Uterus (tissue), 4 donors: Measurements from ENCODE around the gene ARSG. TPM values are rescaled to one million over a fixed set of nuclear protein-coding genes. Genes with fewer than 3 reads are reported as not detected.

Experiments
- DNase-seq, 2 donors: peaks; one replicate each; pipeline ENCODE4 v3.0.0-alpha.2; 2019 to 2020
- H3K27ac ChIP-seq, 2 donors: fragments of 200-600 bp; sonication (generic); 1 replicate in 1 of 2; 2 replicates in 1 of 2; pipeline ENCODE4 v1.5.1; 2016 to 2018
- H3K27me3 ChIP-seq, 2 donors: fragments of 200-600 bp; sonication (generic); one replicate each; pipeline ENCODE4 v1.5.1; 2018 to 2019; ENCODE audit warnings: control low read depth in 1 of 2
- H3K36me3 ChIP-seq, 2 donors: fragments of 200-600 bp; sonication (generic); one replicate each; pipeline ENCODE4 v1.5.1; 2019; ENCODE audit warnings: control low read depth in 1 of 2
- H3K4me1 ChIP-seq, 2 donors: fragments of 200-600 bp; sonication (generic); one replicate each; pipeline ENCODE4 v1.5.1; 2018 to 2019; ENCODE audit warnings: control low read depth in 1 of 2
- H3K4me3 ChIP-seq, 2 donors: fragments of 200-600 bp; sonication (generic); 1 replicate in 1 of 2; 2 replicates in 1 of 2; pipeline ENCODE4 v1.5.1; 2018 to 2019; ENCODE audit warnings: mild to moderate bottlenecking in 1 of 2
- H3K9me3 ChIP-seq, 2 donors: fragments of 200-600 bp; sonication (generic); one replicate each; pipeline ENCODE4 v1.5.1; 2019; ENCODE audit warnings: control low read depth in 1 of 2
- POLR2A ChIP-seq, 2 donors: fragments of 450-650 bp; IDR thresholded peaks; one replicate each; pipeline ENCODE4 v1.6.1; 2016; ENCODE audit warnings: antibody characterized with exemption in 2 of 2, mild to moderate bottlenecking in 1 of 2, moderate library complexity in 1 of 2
- intact Hi-C: fragments of 100-400 bp; cut with DNase I; formaldehyde crosslinking; loops from one replicate; pipeline ENCODE4 v1.15.1; 2023; ENCODE audit warnings: low total_unique reads
- total RNA-seq, 4 donors: library from RNA; depleted of rRNA in 3 of 4; stranded (reverse); fragments of >200 nt in 3 of 4; gene quantifications; one replicate each; pipeline versions ENCODE4 v1.1.0 to v1.2.4, GENCODE V29; 2014 to 2023
- TF ChIP-seq, protein P1 (sequence below), 4 experiments: fragments of 200-600 bp in 2 of 4; fragments of 450-650 bp in 2 of 4; sonication (generic) in 2 of 4; IDR thresholded peaks; one replicate each; pipeline ENCODE4 v1.5.1; 2016 to 2019; ENCODE audit warnings: antibody characterized with exemption in 4 of 4, mild to moderate bottlenecking in 2 of 4, moderate library complexity in 1 of 4
- donor health status: DM: yes; HTN: yes; CAD: no.

The ARSG gene
- total RNA-seq, 4 donors from 2014 or later: 0.59 to 6.4 (median 5.7) TPM

DNA sequence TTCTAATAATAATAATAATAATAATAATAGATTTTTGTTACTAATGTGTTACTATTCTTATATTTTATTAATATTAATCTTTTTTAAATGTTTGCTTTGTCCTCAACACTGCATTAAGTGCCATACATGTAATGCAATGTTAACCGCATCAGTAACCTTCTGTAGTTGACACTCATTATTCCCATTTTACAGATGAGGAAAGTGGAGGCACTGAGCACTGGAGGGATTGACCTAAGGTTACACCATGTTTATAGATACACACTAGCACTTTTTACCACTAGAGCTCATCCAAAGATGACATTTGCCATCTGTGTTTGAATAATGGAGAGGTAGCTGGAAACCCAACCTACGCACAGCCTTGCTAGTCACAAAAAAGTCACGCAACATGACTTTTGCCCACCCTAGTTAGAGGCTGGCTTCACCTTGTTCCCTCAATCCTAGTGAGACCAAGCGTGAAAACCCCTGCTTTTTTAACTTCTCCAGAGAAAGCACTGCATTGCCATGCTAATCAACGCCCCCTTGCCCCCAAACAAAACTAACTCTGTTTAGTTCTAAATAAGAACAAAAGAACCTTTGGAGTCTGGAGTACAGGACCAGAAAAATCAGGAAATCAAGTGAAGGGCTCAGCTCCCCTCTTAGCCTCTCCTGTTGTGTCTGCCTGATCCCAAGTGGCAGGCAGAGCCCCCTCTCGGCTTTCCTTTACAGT is 2.3 kb downstream of the ARSG start:
- TF ChIP-seq POLR2A (IDR thresholded peaks at IDR 0.05): no peak
- TF ChIP-seq, protein P1, sequence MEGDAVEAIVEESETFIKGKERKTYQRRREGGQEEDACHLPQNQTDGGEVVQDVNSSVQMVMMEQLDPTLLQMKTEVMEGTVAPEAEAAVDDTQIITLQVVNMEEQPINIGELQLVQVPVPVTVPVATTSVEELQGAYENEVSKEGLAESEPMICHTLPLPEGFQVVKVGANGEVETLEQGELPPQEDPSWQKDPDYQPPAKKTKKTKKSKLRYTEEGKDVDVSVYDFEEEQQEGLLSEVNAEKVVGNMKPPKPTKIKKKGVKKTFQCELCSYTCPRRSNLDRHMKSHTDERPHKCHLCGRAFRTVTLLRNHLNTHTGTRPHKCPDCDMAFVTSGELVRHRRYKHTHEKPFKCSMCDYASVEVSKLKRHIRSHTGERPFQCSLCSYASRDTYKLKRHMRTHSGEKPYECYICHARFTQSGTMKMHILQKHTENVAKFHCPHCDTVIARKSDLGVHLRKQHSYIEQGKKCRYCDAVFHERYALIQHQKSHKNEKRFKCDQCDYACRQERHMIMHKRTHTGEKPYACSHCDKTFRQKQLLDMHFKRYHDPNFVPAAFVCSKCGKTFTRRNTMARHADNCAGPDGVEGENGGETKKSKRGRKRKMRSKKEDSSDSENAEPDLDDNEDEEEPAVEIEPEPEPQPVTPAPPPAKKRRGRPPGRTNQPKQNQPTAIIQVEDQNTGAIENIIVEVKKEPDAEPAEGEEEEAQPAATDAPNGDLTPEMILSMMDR (IDR thresholded peaks at IDR 0.05): no peak
- Histone ChIP-seq H3K36me3 (no peaks in the 10 kb centered on the region), H3K4me3 (no peak overlapping the region), H3K4me1 (peaks cover 0 to 16% of the 10 kb centered on the region in 2 donors), H3K27ac (no peak overlapping the region), H3K9me3 (no peaks in the 10 kb centered on the region), H3K27me3 (no peaks in the 10 kb centered on the region)
- DNase-seq: no peak
- intact Hi-C loops: no loop called here

- DNase-seq: no peak
- Histone ChIP-seq H3K27me3 (no peaks in the 10 kb centered on the region), H3K4me3 (no peak overlapping the region), H3K27ac (no peak overlapping the region), H3K36me3 (no peaks in the 10 kb centered on the region), H3K9me3 (no peaks in the 10 kb centered on the region), H3K4me1 (peaks cover 0 to 16% of the 10 kb centered on the region in 2 donors)
- intact Hi-C loops: no loop called here
- TF ChIP-seq, protein P1 (IDR thresholded peaks at IDR 0.05): no peak
- no peak for TF ChIP-seq POLR2A (IDR thresholded peaks at IDR 0.05)
Measured at GRCh38 chr17:68294196-68294555, 2.9 kb downstream of the ARSG start.

DNA sequence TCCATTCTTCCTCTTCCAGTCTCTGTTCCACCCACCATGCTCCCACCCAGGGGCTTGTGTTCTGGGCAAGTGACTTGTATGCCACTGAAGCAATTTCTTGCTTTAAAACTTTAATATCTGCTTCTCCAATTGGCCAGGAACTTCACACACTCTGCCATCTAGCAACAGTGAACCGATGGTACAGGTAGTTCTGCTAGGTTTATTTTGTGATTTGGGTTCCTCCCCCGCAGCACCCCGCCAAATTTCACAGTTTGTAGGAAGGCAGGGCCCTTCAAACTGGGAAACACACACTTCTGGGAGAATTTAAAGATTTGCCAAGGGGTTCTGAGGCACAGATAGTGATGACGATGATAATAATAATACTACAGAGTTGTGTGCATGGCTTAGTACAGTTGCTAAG is 3.3 kb downstream of the ARSG start:
- H3K4me1 ChIP-seq: peaks cover 0 to 16% of the 10 kb centered on the region in 2 donors
- H3K4me3 ChIP-seq: no peak overlapping the region
- no peaks in the 10 kb centered on the region for H3K9me3 ChIP-seq
- H3K36me3 ChIP-seq: no peaks in the 10 kb centered on the region
- H3K27ac ChIP-seq: no peak overlapping the region
- no peak for DNase-seq
- no peak for TF ChIP-seq POLR2A (IDR thresholded peaks at IDR 0.05)
- intact Hi-C loops: no loop called here
- H3K27me3 ChIP-seq: no peaks in the 10 kb centered on the region

GRCh38 chr17:68295086-68295485 is 3.8 kb downstream of the ARSG start:
- DNase-seq: no peak
- intact Hi-C loops: no loop called here
- Histone ChIP-seq H3K27ac (no peak overlapping the region), H3K4me3 (no peak overlapping the region), H3K9me3 (no peaks in the 10 kb centered on the region), H3K27me3 (no peaks in the 10 kb centered on the region), H3K36me3 (no peaks in the 10 kb centered on the region), H3K4me1 (peaks cover 0 to 16% of the 10 kb centered on the region in 2 donors)
- TF ChIP-seq POLR2A (IDR thresholded peaks at IDR 0.05): no peak
- TF ChIP-seq, protein P1 (IDR thresholded peaks at IDR 0.05): no peak

DNA sequence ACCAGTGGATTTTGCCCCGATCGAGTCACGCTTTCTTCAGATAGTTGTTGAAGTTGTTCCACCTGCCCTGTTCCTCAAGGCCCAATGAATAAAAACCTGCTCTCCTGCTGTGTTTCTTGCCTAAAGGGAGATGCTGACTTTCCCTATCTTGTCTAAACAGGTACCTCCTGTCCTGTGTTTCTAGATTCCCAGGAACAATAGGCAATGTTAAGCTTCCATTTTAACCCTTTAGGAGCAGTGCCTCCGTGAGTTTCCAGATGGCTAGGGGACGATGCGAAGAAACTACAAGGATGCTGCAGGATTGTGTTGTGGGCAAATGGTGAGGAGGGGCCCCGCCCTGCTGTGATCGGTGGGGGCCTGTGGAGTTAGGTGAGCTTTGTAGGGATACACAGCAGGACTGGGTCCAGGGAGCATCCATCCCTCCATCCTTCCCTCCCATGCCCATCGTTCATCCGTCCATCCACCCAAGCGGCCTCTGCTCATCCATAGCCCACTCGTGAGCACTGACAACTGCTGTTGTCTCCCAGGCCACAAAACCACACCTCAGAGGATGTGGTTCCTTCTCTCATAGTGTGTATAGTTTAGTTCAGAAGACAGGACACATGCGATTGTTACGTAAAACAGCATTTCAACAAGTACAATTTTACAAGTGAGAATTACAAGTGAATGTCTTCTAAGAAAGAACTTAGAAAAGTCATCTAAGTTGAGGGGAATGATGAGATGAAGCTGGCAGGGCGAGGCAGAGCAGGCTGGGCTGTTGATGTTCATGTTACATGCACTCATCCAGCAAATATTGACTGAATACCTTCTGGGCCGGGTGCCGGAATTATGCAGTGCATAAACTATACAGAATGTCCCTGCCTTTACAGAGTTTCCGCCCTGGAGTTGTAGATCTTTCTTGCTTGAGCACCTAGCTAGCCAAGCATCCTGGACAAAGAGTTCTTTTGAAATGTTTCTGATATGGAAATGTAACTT is 5.2 kb downstream of the ARSG start:
- no peak overlapping the region for H3K4me3 ChIP-seq
- no peaks in the 10 kb centered on the region for H3K27me3 ChIP-seq
- TF ChIP-seq, protein P1 (IDR thresholded peaks at IDR 0.05): no peak
- TF ChIP-seq POLR2A (IDR thresholded peaks at IDR 0.05): no peak
- peaks cover 0 to 11% of the 10 kb centered on the region in 2 donors for H3K4me1 ChIP-seq
- intact Hi-C loops: no loop called here
- no peaks in the 10 kb centered on the region for H3K36me3 ChIP-seq
- H3K9me3 ChIP-seq: no peaks in the 10 kb centered on the region
- no peak overlapping the region for H3K27ac ChIP-seq
- DNase-seq: no peak
